SK-N-MC (cell line): ENCODE results near the gene SPATA6L.

Source experiments
- EZH2 ChIP-seq: fragments of 200-600 bp; sonication (generic); IDR thresholded peaks from one replicate; pipeline ENCODE4 v1.6.1; 2017; ENCODE audit warnings: antibody characterized with exemption
- FOXP2 ChIP-seq: optimal IDR thresholded peaks from 2 replicates; pipeline ENCODE3; 2011; ENCODE audit warnings: mild to moderate bottlenecking, moderate library complexity; ENCODE audit not compliant: insufficient read depth; ENCODE audit errors: extremely low read length, control extremely low read depth
- POLR2AphosphoS5 ChIP-seq: IDR thresholded peaks from 2 replicates; pipeline ENCODE4 v1.6.1; 2012; ENCODE audit warnings: mild to moderate bottlenecking, low read depth, low read length, borderline replicate concordance

- TF ChIP-seq POLR2AphosphoS5 (no peak), EZH2 (no peak), FOXP2 (no peak)
These were observed 2.3 kb downstream of the SPATA6L start for GRCh38 chr9:4663956-4664355.
